HUES64 (cell line): ENCODE results near the gene ZNF146.
A peak's percentile ranks its signal among the peaks of the same experiment; 100 is the strongest.
"Not testable (repeated sequence)": the region's sequence is repeated elsewhere in the genome, so short reads cannot be mapped to it uniquely, and the experiment has no call there.

ENCODE experiments used
- H3K27ac ChIP-seq: 2 replicates; pipeline ENCODE4 v1.7.0; 2013; ENCODE audit warnings: low read depth, low read length, inconsistent platforms
- H3K27me3 ChIP-seq: 2 replicates; pipeline ENCODE4 v1.6.1; 2013; ENCODE audit warnings: mild to moderate bottlenecking, low read length; ENCODE audit not compliant: insufficient read depth
- H3K36me3 ChIP-seq: 2 replicates; pipeline ENCODE4 v1.6.1; 2013; ENCODE audit warnings: mild to moderate bottlenecking, low read length; ENCODE audit not compliant: insufficient read depth
- H3K4me1 ChIP-seq: 2 replicates; pipeline ENCODE4 v1.6.1; 2013; ENCODE audit warnings: mild to moderate bottlenecking, low read length, moderate library complexity; ENCODE audit not compliant: insufficient read depth
- H3K4me3 ChIP-seq: 2 replicates; pipeline ENCODE4 v1.5.1; 2013; ENCODE audit warnings: mild to moderate bottlenecking, low read length, moderate library complexity
- H3K9ac ChIP-seq: 2 replicates; pipeline ENCODE4 v1.6.1; 2013; ENCODE audit warnings: mild to moderate bottlenecking, low read depth, low read length
- H3K9me3 ChIP-seq: 2 replicates; pipeline ENCODE4 v1.6.1; 2013; ENCODE audit warnings: low read depth, low read length; ENCODE audit not compliant: insufficient read depth
- WGBS: fragments of 150-250, 120-280 bp; methylation state at CpG from one replicate; pipeline ENCODE4 v1.1.7; 2013; ENCODE audit warnings: missing lambda C conversion rate; 5-methylcytosine and 5-hydroxymethylcytosine counted together

Gene ZNF146

DNA sequence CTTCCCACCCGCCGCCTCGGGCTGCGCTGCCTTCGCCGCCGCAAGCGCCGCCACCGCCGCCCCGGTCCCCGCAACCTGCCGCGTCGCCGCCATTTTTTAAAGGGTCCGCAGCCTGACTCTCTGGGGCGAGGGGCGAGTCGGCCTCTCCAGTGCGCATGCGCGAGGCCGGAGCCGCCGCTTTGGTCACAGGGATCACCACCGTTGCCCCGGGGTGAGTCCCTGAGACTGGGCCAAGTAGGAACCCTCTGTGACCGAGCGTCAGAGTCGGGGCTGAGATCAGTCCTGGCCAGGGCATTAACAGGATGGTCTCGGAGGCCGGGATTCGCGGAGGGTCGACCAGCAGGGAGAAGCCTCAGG lies 42.6 kb downstream of the ZNF146 start:
- Histone ChIP-seq H3K9me3 (0 out of 2 replicates have a peak, but pooled peaks cover 4% of the 10 kb centered on the region), H3K36me3 (peaks cover 5% of the 10 kb centered on the region; the same call in 1 of the 2 replicates), H3K27ac (peak overlapping the region; percentile 55; the same call in 1 of the 2 replicates), H3K4me3 (peak overlapping the region; percentile 73), H3K4me1 (no peaks in the 10 kb centered on the region), H3K27me3 (peaks cover 5% of the 10 kb centered on the region), H3K9ac (peak overlapping the region; percentile 79)
- 3% methylated on average over 37 of the region's 37 CpGs for WGBS

DNA sequence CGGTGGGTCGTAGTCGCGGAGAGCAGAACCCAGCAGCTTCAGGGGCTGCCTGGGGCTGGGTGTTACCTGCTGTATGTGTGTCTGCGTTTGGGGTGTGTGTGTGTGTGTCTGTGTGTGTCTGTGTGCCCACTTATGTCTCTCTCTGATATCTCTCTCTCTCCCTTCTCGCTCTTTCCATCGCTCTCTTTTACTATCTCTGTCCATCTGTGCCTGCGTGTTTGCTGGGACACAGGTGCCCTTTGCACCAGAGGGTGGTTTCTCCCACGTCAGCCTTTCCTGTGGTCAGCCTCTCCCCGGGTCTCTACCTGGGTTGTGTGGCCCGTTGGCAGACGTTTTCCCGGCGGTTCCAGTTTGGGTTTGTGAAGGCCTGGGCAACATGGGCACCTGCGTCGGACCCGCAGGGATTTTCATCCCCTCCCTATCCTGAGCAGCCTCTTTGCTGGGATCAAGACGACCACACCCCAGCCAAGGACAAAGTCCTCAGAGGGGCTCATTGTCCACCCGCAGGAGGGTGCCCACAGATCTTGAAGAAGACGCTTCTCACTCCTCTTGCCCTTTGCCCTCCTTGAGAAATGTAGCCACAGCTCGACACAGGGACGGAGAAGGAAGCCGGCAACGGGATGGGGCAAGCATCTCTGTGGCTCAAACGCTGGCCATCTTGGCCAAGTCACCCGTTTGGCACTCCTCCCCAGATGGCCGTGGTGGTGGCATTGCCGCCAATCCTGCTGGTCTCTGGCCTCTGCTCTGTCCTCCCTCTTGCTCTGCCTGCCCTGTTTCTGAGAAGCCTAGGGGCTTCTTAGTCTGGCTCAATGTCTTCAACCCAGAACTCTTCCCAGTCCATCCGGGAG lies 43.3 kb downstream of the ZNF146 start:
- no peaks in the 10 kb centered on the region for H3K4me1 ChIP-seq
- 0 out of 2 replicates have a peak, but pooled peaks cover 4% of the 10 kb centered on the region for H3K9me3 ChIP-seq
- peak overlapping the region; percentile 73 for H3K4me3 ChIP-seq
- H3K27ac ChIP-seq, result no peak overlapping the region
- WGBS, result 86% methylated on average over 28 of the region's 29 CpGs
- H3K27me3 ChIP-seq, result peaks cover 5% of the 10 kb centered on the region
- peak overlapping the region; percentile 79 for H3K9ac ChIP-seq
- peaks cover 5% of the 10 kb centered on the region; the same call in 1 of the 2 replicates for H3K36me3 ChIP-seq

DNA sequence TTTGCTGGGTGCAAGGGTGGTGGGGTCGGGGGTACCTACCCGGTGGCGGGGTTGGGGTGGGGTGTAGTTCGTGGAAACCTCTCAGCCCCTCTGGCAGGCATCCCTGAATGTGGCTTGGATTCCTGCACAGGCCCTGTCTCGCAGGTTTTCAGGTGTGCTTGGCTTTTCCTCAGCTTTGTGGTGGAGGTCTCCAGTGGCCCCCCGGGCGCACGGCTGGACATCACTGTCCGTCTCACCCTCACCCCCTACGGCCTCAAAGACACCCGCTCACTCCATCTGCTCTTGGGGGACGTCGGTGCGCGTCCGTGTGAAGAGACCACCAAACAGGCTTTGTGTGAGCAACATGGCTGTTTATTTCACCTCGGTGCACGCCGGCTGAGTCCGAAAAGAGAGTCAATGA lies 44.3 kb downstream of the ZNF146 start:
- no peak overlapping the region for H3K9ac ChIP-seq
- H3K27me3 ChIP-seq, result peaks cover 5% of the 10 kb centered on the region
- H3K4me3 ChIP-seq, result no peak overlapping the region
- 0 out of 2 replicates have a peak, but pooled peaks cover 4% of the 10 kb centered on the region for H3K9me3 ChIP-seq
- H3K4me1 ChIP-seq, result no peaks in the 10 kb centered on the region
- WGBS, result 97% methylated on average over 20 of the region's 20 CpGs
- no peak overlapping the region for H3K27ac ChIP-seq
- H3K36me3 ChIP-seq, result peaks cover 5% of the 10 kb centered on the region; the same call in 1 of the 2 replicates

DNA sequence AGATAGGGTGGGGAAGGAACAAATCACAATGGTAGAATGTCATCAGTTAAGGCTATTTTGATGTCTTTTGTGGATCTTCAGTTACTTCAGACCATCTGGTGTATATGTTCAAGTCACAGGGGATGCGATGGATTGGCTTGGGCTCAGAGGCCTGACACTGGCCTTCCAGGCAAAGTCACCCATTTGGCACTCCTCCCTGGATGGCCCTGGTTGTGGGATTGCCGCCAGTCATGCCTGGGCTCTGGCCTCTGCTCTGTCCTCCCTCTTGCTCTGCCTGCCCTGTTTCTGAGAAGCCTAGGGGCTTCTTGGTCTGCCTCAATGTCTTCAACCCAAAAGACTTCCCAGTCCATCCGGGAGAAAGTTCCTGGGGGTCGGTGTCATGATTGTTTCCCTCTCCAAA lies 50.2 kb downstream of the ZNF146 start:
- Histone ChIP-seq H3K27ac (no peak overlapping the region), H3K9me3 (no peaks in the 10 kb centered on the region), H3K9ac (no peak overlapping the region), H3K36me3 (no peaks in the 10 kb centered on the region), H3K4me1 (no peaks in the 10 kb centered on the region), H3K27me3 (no peaks in the 10 kb centered on the region), H3K4me3 (no peak overlapping the region)
- WGBS, result 89% methylated on average over 4 of the region's 4 CpGs

DNA sequence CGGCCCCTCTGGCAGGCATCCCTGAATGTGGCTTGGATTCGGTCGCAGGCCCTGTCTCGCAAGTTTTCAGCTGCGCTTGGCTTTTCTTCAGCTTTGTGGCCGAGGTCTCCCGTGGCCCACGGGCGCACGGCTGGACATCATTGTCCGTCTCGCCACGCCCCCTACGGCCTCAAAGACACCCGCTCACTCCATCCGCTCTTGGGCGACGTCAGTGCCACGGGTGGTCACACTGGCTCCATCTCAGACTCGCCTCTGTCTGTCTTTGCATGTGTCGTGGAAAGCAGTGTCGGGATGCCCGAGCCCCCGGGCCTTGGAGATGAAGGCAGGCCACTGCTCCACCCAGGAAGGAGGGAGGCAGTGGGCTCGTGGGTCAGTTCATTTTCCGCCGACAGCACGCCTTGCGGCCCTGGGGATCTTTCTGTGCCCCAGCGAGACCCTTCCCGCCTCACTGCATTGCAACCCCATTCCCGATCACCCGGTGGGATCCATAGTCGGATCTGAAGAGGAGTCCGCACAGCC lies 51.0 kb downstream of the ZNF146 start:
- no peak overlapping the region for H3K9ac ChIP-seq
- 97% methylated on average over 35 of the region's 35 CpGs for WGBS

DNA sequence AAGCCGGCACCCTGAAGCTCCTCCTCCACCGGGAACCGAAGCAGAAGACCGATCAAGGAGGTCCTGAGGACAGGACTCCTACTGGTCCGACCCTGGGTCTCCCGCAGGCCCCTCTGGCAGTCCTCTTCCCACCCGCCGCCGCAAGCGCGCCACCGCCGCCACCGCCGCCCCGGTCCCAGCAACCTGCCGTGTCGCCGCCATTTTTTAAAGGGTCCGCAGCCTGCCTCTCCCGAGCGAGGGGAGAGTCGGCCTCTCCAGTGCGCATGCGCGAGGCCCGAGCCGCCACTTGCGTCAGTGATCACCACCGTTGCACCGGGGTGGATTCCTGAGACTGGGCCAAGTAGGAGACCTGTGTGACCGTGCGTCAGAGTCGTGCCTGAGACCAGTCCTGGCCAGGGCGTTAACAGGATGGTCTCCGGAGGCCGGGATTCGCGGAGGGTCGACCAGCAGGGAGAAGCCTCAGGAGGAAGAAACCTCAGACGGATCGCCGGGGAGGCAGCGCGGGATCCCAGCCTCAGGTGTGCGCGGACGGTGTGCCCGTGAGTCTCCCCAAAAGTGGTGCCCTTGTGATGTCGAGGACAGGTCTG lies 51.6 kb downstream of the ZNF146 start:
- H3K27ac ChIP-seq, result no peak overlapping the region
- 97% methylated on average over 50 of the region's 50 CpGs for WGBS
- H3K27me3 ChIP-seq, result no peaks in the 10 kb centered on the region
- no peaks in the 10 kb centered on the region for H3K9me3 ChIP-seq
- H3K36me3 ChIP-seq, result no peaks in the 10 kb centered on the region
- H3K9ac ChIP-seq, result no peak overlapping the region
- no peak overlapping the region for H3K4me3 ChIP-seq
- no peaks in the 10 kb centered on the region for H3K4me1 ChIP-seq

More for the DNA sequence above, 51.0 kb downstream of the ZNF146 start:
- no peaks in the 10 kb centered on the region for H3K27me3 ChIP-seq
- no peaks in the 10 kb centered on the region for H3K36me3 ChIP-seq
- no peak overlapping the region for H3K4me3 ChIP-seq
- no peaks in the 10 kb centered on the region for H3K9me3 ChIP-seq
- H3K27ac ChIP-seq, result no peak overlapping the region
- no peaks in the 10 kb centered on the region for H3K4me1 ChIP-seq

GRCh38 chr19:36267061-36267845 lies 52.3 kb downstream of the ZNF146 start:
- no peaks in the 10 kb centered on the region for H3K36me3 ChIP-seq
- H3K4me3 ChIP-seq, result no peak overlapping the region
- no peaks in the 10 kb centered on the region for H3K27me3 ChIP-seq
- H3K9me3 ChIP-seq, result no peaks in the 10 kb centered on the region
- no peak overlapping the region for H3K9ac ChIP-seq
- 96% methylated on average over 36 of the region's 36 CpGs for WGBS
- H3K27ac ChIP-seq, result no peak overlapping the region
- no peaks in the 10 kb centered on the region for H3K4me1 ChIP-seq

DNA sequence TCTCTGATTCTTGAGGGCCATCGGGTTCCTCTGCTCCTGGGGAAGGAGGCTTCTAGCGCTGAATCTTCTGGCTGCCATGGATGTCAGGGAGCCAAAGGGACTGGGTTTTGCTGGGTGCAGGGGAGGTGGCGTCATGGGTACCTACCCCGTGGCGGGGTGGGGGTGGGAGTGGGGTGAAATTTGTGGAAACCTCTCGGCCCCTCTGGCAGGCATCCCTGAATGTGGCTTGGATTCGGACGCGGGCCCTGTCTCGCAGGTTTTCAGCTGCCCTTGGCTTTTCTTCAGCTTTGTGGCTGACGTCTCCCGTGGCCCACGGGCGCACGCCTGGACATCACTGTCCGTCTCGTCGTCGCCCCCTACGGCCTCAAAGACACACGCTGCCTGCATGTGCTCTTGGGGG lies 53.2 kb downstream of the ZNF146 start:
- H3K27me3 ChIP-seq, H3K9me3 ChIP-seq, H3K4me3 ChIP-seq, H3K36me3 ChIP-seq, H3K9ac ChIP-seq, H3K27ac ChIP-seq, H3K4me1 ChIP-seq: not testable (repeated sequence)
- WGBS, result 91% methylated on average over 21 of the region's 21 CpGs

DNA sequence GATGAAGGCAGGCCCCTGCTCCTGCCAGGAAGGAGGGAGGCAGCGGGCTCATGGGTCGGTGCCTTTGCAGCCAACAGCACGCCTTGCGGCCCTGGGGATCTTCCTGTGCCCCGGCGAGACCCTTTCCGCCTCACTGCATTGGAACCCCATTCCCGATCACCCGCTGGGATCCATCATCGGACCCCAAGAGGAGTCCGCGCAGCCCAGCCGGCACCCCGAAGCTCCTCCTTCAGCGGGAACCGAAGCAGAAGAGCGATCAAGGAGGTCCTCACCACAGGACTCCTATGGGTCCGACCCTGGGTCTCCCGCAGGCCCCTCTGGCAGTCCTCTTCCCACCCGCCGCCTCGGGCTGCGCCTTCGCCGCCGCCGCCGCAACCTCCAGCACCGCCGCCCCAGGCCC lies 53.7 kb downstream of the ZNF146 start:
- not testable (repeated sequence) for H3K4me3 ChIP-seq, H3K27me3 ChIP-seq, H3K9ac ChIP-seq, H3K9me3 ChIP-seq, H3K4me1 ChIP-seq, H3K36me3 ChIP-seq, H3K27ac ChIP-seq
- 85% methylated on average over 4 of the region's 30 CpGs for WGBS

DNA sequence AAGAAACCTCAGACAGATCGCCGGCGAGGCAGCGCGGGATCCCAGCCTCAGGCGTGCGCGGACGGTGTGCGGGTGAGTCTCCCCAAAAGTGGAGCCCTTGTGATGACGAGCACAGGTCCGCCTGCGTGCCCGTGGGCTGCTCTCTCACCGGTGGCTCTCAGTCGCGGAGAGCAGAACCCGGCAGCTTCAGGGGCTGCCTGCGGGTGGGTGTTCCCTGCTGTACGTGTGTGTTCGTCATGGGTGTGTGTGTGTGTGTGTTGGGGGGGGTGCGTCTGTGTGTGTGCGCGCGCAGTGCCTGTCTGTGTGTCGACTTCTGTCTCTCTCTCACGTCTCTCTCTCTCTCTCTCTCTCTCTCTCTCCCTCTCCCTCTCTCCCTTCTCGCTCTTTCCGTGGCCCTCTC lies 54.4 kb downstream of the ZNF146 start:
- WGBS, result no CpG with 5 or more reads among the region's 29 CpGs
- not testable (repeated sequence) for H3K9ac ChIP-seq, H3K9me3 ChIP-seq, H3K4me3 ChIP-seq, H3K27ac ChIP-seq, H3K36me3 ChIP-seq, H3K4me1 ChIP-seq, H3K27me3 ChIP-seq
